ENCODE data around the gene DNAH10.

DNA sequence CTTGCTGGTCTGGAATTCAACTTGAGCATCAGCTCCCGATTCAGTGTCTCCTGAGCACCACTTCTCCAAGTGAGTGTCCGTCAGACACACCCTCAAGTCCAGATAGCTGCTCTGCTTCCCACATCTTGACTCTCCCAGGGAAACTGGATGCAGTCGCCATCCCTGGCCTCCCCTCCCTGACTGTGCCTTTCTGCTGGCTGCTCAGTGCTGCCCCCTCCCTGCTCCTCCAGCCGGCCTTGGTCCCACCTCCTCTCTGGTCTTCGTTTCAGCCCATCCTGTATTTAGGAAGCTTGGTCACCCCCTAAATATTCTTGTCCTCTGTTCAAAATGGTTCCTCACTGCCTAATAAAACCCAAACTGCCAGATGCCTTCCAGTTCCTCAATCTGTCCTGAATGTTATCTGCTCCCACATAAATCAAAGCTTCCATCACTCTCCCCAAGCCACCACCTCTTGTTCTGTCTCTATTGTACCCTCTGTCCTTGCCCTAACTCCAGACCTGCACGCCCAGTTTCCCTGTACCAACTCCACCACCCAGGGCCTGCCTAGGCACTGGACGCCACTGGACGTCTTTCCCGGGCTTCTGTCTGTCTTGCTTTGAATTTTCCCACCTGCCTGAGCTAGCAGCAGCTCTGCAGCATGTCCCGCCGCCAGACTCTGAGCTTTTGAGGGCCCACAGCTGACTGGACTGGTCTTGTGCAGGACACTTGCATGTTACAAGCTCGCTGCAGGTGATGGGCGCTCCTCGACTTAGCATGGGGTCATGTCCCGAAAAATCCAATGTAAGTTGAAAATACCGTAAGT lies 176.8 kb downstream of the DNAH10 start:
- TF ChIP-seq, protein P1, sequence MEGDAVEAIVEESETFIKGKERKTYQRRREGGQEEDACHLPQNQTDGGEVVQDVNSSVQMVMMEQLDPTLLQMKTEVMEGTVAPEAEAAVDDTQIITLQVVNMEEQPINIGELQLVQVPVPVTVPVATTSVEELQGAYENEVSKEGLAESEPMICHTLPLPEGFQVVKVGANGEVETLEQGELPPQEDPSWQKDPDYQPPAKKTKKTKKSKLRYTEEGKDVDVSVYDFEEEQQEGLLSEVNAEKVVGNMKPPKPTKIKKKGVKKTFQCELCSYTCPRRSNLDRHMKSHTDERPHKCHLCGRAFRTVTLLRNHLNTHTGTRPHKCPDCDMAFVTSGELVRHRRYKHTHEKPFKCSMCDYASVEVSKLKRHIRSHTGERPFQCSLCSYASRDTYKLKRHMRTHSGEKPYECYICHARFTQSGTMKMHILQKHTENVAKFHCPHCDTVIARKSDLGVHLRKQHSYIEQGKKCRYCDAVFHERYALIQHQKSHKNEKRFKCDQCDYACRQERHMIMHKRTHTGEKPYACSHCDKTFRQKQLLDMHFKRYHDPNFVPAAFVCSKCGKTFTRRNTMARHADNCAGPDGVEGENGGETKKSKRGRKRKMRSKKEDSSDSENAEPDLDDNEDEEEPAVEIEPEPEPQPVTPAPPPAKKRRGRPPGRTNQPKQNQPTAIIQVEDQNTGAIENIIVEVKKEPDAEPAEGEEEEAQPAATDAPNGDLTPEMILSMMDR (IDR thresholded peaks at IDR 0.05) = no peak
- TF ChIP-seq POLR2A (IDR thresholded peaks at IDR 0.05) = no peak

Data from adrenal gland (tissue), 5 donors.